ENCODE measurements around the gene BTNL2.
"Not testable (repeated sequence)": the region's sequence is repeated elsewhere in the genome, so short reads cannot be mapped to it uniquely, and the experiment has no call there.

The BTNL2 gene

GRCh38 chr6:32406857-32407256, at the start of gene BTNL2:
Gene BTNL2, minus strand, starts transcription at chr6:32407181. Its CDS starts 58 bp downstream, at chr6:32407123.
- no peak for DNase-seq

GRCh38 chr6:32449088-32449736, 42.2 kb upstream of the BTNL2 start:
- no peak for DNase-seq

GRCh38 chr6:32447932-32448331, 41.0 kb upstream of the BTNL2 start:
- no peak for DNase-seq

- DNase-seq: no peak
Measured at GRCh38 chr6:32445321-32445854, 38.4 kb upstream of the BTNL2 start.

- DNase-seq: no peak
Measured at GRCh38 chr6:32444433-32444832, 37.5 kb upstream of the BTNL2 start.

- no peak for DNase-seq
Measured at GRCh38 chr6:32442977-32443552, 36.1 kb upstream of the BTNL2 start.

GRCh38 chr6:32442243-32442667, 35.3 kb upstream of the BTNL2 start:
- no peak for DNase-seq

GRCh38 chr6:32439602-32440214, 32.7 kb upstream of the BTNL2 start, which contains the start of gene HLA-DRA:
Gene HLA-DRA, plus strand, starts transcription at chr6:32439887. Its CDS starts 64 bp downstream, at chr6:32439951.
- DNase-seq: peak; percentile 83

GRCh38 chr6:32439139-32439538, 32.2 kb upstream of the BTNL2 start:
- DNase-seq: no peak

- peak; percentile 31 for DNase-seq
Measured at GRCh38 chr6:32436995-32437836, 30.2 kb upstream of the BTNL2 start.

GRCh38 chr6:32436186-32436585, 29.2 kb upstream of the BTNL2 start:
- DNase-seq: no peak

- DNase-seq: not testable (repeated sequence)
Measured at GRCh38 chr6:32433950-32434349, 27.0 kb upstream of the BTNL2 start.

GRCh38 chr6:32432050-32432450, 25.1 kb upstream of the BTNL2 start:
- peak; percentile 35 for DNase-seq

GRCh38 chr6:32431142-32431541, 24.2 kb upstream of the BTNL2 start:
- no peak for DNase-seq

- DNase-seq: no peak
Measured at GRCh38 chr6:32430179-32430578, 23.2 kb upstream of the BTNL2 start.

GRCh38 chr6:32427934-32428474, 21.0 kb upstream of the BTNL2 start:
- DNase-seq: no peak

GRCh38 chr6:32427218-32427617, 20.2 kb upstream of the BTNL2 start:
- no peak for DNase-seq

GRCh38 chr6:32426338-32426737, 19.4 kb upstream of the BTNL2 start:
- DNase-seq: no peak

GRCh38 chr6:32424589-32425300, 17.8 kb upstream of the BTNL2 start:
- DNase-seq: no peak

- no peak for DNase-seq
Measured at GRCh38 chr6:32416036-32416435, 9.1 kb upstream of the BTNL2 start.

- peak; percentile 73 for DNase-seq
Measured at GRCh38 chr6:32415521-32416019, 8.6 kb upstream of the BTNL2 start.

All from hematopoietic multipotent progenitor cell treated with erythropoietin and hydrocortisone succinate and interleukin-3 and kit ligand, for 8 days (in vitro differentiated cells).